ENCODE data around the gene MICB. TPM values are rescaled to one million over a fixed set of nuclear protein-coding genes. Genes with fewer than 3 reads are reported as not detected.
A peak's percentile ranks its signal among the peaks of the same experiment; 100 is the strongest.
"Not testable (repeated sequence)": the region's sequence is repeated elsewhere in the genome, so short reads cannot be mapped to it uniquely, and the experiment has no call there.

MICB gene
- total RNA-seq = 5.0 and 9.8 TPM in 2 replicates

GRCh38 chr6:31497531-31498476 lies at the start of gene MICB:
Gene MICB (plus strand): TSS chr6:31498145. CDS start chr6:31498194, 49 bp downstream.
- DNase-seq (ENCODE audit: low read depth in 2 of 2) = peak; percentile 81 to 85

DNA sequence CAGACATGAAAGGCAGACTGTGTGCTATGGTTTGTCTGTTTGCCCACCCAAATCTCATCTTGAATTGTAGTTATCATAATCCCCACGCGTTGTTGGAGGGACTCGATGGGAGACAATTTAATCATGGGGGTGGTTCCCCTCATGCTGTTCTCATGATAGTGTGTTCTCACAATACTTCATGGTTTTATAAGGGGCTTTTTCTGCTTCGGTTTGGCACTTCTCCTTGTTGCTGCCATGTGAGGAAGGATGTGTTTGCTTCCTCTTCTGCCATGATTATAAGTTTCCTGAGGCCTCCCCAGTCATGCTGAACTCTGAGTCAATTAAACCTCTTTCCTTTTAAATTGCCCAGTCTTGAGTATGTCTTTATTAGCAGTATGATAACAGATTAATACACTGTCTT lies 47.2 kb upstream of the MICB start:
- DNase-seq (ENCODE audit: low read depth in 2 of 2) = no peak

DNA sequence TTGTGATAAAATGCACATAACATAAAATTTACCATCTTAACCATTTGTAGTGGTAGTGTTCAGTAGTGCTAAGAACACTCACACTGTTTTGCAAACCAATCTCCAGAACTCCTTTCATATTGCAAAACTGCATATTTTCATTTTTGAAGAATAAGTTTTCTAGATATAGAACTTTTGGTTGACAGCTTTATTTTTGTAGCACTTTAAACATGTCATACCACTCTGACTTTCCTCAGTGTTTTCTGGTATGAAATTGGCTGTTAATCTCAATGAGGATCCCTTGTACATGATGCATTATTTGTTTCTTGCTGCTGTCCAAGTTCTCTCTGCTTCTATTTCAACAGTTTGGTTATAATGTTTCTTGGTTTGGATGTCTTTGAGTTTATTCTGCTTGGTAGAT lies 45.1 kb upstream of the MICB start:
- DNase-seq (ENCODE audit: low read depth in 2 of 2) = no peak

- peak in 1 of 2 donors; percentile 8 for DNase-seq (ENCODE audit: low read depth in 2 of 2)
Measured at GRCh38 chr6:31453259-31453658, 44.7 kb upstream of the MICB start.

GRCh38 chr6:31459864-31460263 lies 38.1 kb upstream of the MICB start:
- not testable (repeated sequence) for DNase-seq (ENCODE audit: low read depth in 2 of 2)

- DNase-seq (ENCODE audit: low read depth in 2 of 2) = no peak
Measured at GRCh38 chr6:31460361-31461025, 37.5 kb upstream of the MICB start.

DNA sequence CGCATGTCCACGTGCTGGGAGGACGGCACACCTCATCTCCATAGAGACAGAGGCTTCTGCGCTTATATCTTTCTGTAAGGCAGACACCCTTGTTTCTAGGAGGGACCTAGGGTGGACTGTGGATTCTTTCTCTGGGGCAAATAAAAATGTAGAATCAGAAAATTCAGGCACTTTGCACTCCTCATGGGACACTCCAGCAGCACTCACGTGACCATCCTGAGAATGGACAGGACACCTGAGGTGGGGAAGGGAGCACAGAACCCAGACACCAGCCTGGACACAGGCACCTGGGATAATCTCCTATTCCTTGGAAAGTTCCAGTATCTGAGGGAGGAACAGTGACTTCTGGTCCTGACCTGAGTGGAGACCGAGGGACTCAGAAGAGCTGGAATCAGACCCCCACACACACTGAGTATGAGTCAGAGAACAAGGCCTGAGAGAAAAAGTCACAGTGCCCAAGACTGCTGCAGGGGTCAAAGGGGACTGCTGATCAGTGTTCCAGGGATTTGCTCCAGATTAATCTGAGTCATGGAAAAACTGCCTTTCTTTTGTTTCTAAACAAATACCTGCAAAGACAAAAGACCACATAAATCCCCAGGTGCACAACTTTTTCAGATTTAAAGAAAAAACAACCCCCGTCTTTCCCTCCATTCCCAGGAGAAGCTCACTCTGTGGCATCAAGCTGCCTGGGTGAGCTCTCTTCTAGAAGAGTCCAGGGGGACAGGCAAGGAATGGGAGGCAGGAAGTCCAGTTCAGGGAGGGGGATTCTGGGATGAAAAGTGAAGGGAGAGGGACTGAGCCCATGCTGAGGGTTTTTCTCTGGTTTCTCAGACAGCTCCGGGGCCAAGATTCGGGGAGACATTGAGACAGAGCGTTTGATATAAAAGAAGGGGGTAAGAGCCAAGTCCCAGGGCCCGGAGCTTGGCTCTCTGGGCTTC lies 35.6 kb upstream of the MICB start:
- DNase-seq (ENCODE audit: low read depth in 2 of 2) = no peak

- peak; percentile 76 to 77 for DNase-seq (ENCODE audit: low read depth in 2 of 2)
Measured at GRCh38 chr6:31462964-31463870, 34.7 kb upstream of the MICB start.

GRCh38 chr6:31464252-31465184 lies 33.4 kb upstream of the MICB start:
- no peak for DNase-seq (ENCODE audit: low read depth in 2 of 2)

DNA sequence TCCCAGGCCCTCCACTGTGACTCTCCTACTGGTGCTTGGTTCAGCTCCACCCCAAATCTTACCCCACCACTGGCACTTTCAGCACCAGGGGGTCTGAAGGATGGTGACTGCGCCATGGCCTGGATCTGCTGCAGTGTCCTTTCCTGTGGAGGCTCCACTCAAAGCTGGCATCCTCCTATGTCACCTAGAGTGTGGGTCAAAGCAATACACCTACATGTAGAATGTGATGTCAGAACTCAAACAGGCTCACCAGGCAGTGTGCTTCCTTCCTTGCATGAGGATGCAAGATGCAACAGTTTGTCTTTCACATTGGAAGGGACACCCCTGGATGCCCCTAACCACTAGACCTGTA lies 32.8 kb upstream of the MICB start:
- DNase-seq (ENCODE audit: low read depth in 2 of 2) = no peak

GRCh38 chr6:31465718-31466117 lies 32.2 kb upstream of the MICB start:
- no peak for DNase-seq (ENCODE audit: low read depth in 2 of 2)

DNA sequence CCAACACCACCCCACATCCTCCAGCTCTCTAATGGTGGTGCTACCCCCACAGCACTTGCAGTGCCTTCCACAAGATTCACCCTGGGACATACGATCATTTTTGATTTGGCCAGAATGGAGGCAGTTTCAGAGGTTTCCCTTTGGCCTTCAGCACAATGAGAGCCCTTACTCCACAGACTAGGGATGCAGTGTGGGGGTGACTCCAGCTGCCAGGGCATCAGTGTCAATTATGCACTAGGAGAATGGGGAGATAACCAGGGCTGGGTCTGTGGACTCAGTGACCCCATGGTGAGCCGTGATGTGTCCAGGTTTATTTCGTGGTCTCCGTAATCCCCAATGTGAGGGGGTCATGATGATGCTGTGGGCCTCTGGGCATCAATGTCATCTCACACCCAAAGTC lies 31.5 kb upstream of the MICB start:
- DNase-seq (ENCODE audit: low read depth in 2 of 2) = no peak

GRCh38 chr6:31467151-31467550 lies 30.8 kb upstream of the MICB start:
- no peak for DNase-seq (ENCODE audit: low read depth in 2 of 2)

- DNase-seq (ENCODE audit: low read depth in 2 of 2) = no peak
Measured at GRCh38 chr6:31468311-31468710, 29.6 kb upstream of the MICB start.

DNA sequence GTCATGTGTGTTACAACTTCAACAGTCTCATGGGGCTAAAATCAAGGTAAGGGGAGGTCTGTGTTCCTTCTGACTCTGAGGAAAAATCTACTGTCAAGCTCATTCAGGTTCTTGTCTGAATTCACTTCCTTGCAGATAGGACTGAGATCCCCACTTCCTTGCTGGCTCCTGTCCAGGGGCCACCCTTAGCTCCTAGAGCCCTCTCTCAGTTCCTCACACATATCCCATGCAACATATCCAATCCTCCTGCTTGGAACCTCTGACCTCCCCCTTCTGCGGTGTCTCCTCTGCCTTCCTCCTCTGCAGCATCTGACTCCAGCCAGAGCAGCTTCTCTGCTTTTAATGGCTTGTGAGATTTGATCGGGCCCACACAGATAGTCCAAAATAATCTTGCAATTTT lies 27.1 kb upstream of the MICB start:
- DNase-seq (ENCODE audit: low read depth in 2 of 2) = no peak

- no peak for DNase-seq (ENCODE audit: low read depth in 2 of 2)
Measured at GRCh38 chr6:31471711-31472110, 26.2 kb upstream of the MICB start.

- no peak for DNase-seq (ENCODE audit: low read depth in 2 of 2)
Measured at GRCh38 chr6:31472259-31472658, 25.7 kb upstream of the MICB start.

- DNase-seq (ENCODE audit: low read depth in 2 of 2) = no peak
Measured at GRCh38 chr6:31473244-31473643, 24.7 kb upstream of the MICB start.

Measured in lung microvascular endothelial cell (primary cell).